HL-60/S4 treated with phorbol 12-myristate 13-acetate at 8.2 ng/mL for 4 days and 3 days (cell line): ENCODE data around the gene NBPF11.
"Not testable (repeated sequence)": the region's sequence is repeated elsewhere in the genome, so short reads cannot be mapped to it uniquely, and the experiment has no call there.

Source experiments
- in situ Hi-C: fragments of 300-500 bp; cut with MboI; formaldehyde crosslinking; loops from 2 replicates; pipeline ENCODE4 v1.15.0; 2022; ENCODE audit warnings: low sequenced_read_pairs

The NBPF11 gene

DNA sequence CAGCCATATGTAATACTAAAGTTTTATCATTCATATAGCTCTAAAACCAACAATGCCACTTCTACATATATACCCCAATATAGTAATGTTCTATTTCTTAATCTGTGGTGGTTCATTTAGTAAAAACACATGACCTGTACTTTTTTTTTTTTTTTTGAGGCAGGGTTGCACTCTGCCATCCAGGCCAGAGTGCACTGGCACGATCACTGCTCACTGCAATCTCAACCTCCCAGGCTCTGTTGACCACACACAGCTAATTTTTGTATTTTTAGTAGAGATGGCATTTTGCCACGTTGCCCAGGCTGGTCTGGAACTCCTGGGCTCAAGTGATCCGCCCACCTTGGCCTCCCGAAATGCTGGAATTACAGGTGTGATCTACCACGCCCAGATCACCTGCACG is 2.1 kb downstream of the NBPF11 start:
- in situ Hi-C loops, result not testable (repeated sequence)

GRCh38 chr1:148149050-148149815 is 2.8 kb downstream of the NBPF11 start:
- in situ Hi-C loops, result not testable (repeated sequence)

DNA sequence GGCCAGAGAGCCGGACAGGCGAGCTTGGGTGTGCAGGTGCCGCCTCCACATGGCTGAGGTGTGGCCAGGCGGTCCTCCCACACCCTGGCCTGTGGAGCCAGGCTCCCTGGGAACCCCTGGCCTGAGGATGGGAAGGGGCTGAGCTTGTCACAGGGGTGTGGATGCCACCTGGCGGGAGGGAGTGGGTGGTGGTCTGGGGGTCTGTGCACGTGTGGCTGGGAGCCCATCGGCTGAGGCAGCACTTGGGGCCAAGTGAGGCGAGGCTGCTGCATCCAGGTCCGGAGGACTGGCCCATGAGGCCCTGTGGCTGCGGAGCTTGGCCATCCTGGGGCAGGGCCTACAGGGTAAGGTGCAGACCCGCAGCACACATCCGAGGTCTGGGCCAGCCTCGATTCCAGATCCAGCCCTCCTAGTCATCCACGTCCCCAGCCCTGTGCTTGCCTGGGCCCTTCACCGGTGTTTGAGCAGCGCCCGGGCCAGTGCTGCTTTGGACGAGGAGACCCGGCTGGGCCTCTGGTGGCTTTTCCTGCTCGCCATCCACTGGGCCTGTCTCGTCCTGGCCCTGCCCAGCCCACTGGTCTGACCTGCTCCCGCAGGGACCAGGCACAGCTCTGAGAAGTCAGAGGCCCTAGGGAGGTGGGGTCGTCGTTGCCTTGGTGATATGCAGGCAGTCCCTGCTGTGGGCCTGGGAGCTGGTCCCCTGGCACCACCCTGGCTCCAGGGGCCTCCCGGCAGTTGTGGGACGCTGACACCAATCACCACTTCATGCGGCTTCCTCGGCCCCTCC is 4.8 kb downstream of the NBPF11 start:
- in situ Hi-C loops, result not testable (repeated sequence)

DNA sequence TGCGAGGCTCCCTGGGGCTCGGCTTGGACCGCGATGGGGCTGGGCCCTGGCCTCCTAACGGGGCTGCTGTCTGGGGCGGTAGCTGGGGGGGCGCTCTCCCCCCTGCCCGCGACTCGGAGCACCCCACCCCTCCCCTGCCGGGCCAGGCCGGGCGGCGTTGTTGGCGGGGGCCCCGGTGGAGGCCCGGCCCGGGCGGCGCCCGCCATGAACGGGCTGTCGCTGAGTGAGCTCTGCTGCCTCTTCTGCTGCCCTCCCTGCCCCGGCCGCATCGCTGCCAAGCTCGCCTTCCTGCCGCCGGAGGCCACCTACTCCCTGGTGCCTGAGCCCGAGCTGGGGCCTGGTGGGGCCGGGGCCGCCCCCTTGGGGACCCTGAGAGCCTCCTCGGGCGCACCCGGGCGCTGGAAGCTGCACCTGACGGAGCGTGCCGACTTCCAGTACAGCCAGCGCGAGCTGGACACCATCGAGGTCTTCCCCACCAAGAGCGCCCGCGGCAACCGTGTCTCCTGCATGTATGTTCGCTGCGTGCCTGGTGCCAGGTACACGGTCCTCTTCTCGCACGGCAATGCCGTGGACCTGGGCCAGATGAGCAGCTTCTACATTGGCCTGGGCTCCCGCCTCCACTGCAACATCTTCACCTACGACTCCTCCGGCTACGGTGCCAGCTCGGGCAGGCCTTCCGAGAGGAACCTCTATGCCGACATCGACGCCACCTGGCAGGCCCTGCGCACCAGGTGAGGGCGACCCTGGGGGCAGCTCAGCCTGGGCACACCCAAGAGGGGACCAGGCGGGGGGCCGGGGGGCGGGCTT is 5.7 kb downstream of the NBPF11 start:
- in situ Hi-C loops, result not testable (repeated sequence)

GRCh38 chr1:148143223-148143622 is 8.9 kb downstream of the NBPF11 start:
- in situ Hi-C loops, result not testable (repeated sequence)

DNA sequence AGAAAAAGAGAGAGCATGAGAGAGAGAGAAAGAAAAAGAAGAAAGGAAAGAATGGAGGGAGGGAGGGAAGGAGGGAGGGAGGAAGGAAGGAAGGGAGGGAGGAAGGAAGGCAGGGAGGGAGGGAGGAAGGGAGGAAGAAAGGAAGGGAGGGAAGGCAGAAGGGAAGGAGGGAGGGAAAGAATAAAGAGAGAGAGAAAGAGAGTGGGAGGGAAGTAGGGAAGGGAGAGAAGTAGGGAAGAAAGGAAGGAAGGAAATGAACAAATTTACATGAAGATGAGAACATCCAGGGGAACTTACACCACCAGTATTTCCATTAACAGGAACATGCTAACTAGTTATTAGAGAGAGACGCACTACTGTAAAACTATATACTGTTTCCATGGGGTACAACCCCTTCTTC is 10.1 kb downstream of the NBPF11 start:
- in situ Hi-C loops, result not testable (repeated sequence)

GRCh38 chr1:148138606-148139005 is 13.5 kb downstream of the NBPF11 start:
- in situ Hi-C loops, result not testable (repeated sequence)

- in situ Hi-C loops, result not testable (repeated sequence)
Observed at GRCh38 chr1:148122341-148122740, 29.7 kb downstream of the NBPF11 start.

- in situ Hi-C loops, result not testable (repeated sequence)
Observed at GRCh38 chr1:148120395-148120794, 31.7 kb downstream of the NBPF11 start.

DNA sequence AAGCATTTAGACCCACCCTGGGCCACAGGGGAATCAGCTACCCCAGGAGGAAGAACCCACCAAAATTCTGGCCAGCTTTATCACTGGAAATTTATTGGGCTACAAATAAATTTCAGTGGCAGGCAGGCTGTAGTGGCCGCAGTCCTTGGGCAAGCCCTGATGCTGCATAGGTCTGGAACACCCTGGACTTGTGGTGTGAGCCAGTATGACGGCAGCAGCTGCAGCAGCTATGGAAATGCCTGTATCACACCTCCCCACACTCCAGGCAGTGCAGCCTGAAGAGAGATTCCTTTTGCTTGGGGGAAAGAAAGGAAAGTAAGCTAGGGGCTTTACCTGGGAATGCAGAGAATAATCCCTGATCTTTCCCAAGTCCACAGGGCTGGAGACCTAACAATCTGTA is 56.3 kb downstream of the NBPF11 start:
- in situ Hi-C loops, result not testable (repeated sequence)

- in situ Hi-C loops, result not testable (repeated sequence)
Observed at GRCh38 chr1:148086196-148086595, 65.9 kb downstream of the NBPF11 start.

GRCh38 chr1:148081205-148081604 is 70.9 kb downstream of the NBPF11 start:
- in situ Hi-C loops, result not testable (repeated sequence)

- in situ Hi-C loops, result not testable (repeated sequence)
Observed at GRCh38 chr1:148078632-148079519, 73.2 kb downstream of the NBPF11 start.

GRCh38 chr1:148078090-148078489 is 74.0 kb downstream of the NBPF11 start:
- in situ Hi-C loops, result not testable (repeated sequence)

GRCh38 chr1:148077458-148077857 is 74.6 kb downstream of the NBPF11 start:
- in situ Hi-C loops, result not testable (repeated sequence)

GRCh38 chr1:148073392-148073791 is 78.7 kb downstream of the NBPF11 start:
- in situ Hi-C loops, result not testable (repeated sequence)

DNA sequence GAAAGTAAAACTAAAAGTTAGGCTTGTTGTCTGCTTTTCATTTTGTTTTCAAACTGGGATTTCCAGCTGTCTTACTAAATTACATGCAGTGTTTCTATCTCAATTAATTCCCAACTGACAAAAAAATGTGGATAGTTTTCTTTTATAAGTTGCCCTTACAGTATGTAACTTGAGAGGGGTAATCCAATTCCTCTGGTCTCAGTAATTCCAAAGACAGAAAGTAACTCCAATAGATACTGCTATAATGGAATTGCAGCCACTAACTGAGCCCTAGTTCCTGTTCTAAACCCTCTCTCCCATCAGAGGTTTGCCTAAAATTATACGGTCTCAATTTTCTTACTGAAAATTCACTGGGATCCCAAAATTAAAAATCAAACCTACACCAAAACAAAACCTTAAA is 83.5 kb downstream of the NBPF11 start:
- in situ Hi-C loops, result not testable (repeated sequence)

GRCh38 chr1:148068201-148068600 is 83.9 kb downstream of the NBPF11 start:
- in situ Hi-C loops, result not testable (repeated sequence)

- in situ Hi-C loops, result not testable (repeated sequence)
Observed at GRCh38 chr1:148060294-148060701, 91.8 kb downstream of the NBPF11 start.

DNA sequence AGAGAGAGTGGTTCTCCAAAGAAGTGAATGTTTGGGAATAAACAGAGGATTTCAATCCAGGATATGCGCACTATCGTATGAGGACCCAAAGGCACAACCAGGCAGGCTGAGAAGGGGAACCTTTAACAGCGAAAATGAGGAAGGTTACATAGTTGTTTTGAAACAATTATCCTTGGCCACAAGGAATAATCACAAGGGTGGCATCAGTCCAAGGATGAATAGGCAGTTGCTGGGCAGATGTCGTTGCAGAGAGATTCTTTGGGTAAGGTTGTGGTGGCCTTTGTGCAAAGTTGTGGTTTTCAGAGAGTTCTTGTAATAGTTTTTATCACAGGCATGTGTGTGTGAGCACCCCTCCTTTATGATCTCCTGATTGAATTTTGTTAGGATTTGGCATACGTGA is 94.7 kb downstream of the NBPF11 start:
- in situ Hi-C loops, result not testable (repeated sequence)
